DND-41 (cell line): ENCODE results near the gene MYPN.

ENCODE experiments used
- ATAC-seq: fragments of 200-7000 bp; cut with Tn5 transposase; 3 replicates; pipeline ENCODE4 v1.9.1; 2021; ENCODE audit warnings: low read depth; ENCODE audit not compliant: insufficient read depth
- DNase-seq: peaks from one replicate; pipeline ENCODE4 v3.0.0-alpha.2; 2020
- H2AFZ ChIP-seq: 2 replicates; pipeline ENCODE4 v1.6.0; 2012; ENCODE audit warnings: low read depth, low read length
- H3K27ac ChIP-seq: 2 replicates; pipeline ENCODE4 v1.5.1; 2012; ENCODE audit warnings: low read length, inconsistent platforms
- H3K27me3 ChIP-seq: fragments of 200-600 bp; sonication (generic); 2 replicates; pipeline ENCODE4 v1.6.0; 2012; ENCODE audit warnings: low read length, mild to moderate bottlenecking, inconsistent platforms; ENCODE audit not compliant: insufficient read depth, poor library complexity
- H3K36me3 ChIP-seq: 2 replicates; pipeline ENCODE4 v1.5.1; 2012; ENCODE audit warnings: low read length, inconsistent platforms; ENCODE audit not compliant: insufficient read depth
- H3K4me1 ChIP-seq: 2 replicates; pipeline ENCODE4 v1.5.1; 2012; ENCODE audit warnings: mild to moderate bottlenecking, low read length; ENCODE audit not compliant: insufficient read depth
- H3K4me2 ChIP-seq: 2 replicates; pipeline ENCODE4 v1.6.0; 2012; ENCODE audit warnings: mild to moderate bottlenecking, moderate library complexity, low read length, inconsistent platforms; ENCODE audit not compliant: insufficient read depth
- H3K4me3 ChIP-seq, 2 experiments: fragments of 200-600 bp in 1 of 2; shearing (Covaris generic) in 1 of 2; 2 replicates each; pipeline ENCODE4 v1.5.1; 2012 to 2016; ENCODE audit warnings: inconsistent platforms in 2 of 2, low read length in 2 of 2, mild to moderate bottlenecking in 2 of 2, low read depth in 1 of 2, moderate library complexity in 1 of 2
- H3K79me2 ChIP-seq: 2 replicates; pipeline ENCODE4 v1.6.0; 2012; ENCODE audit warnings: low read length, inconsistent platforms; ENCODE audit not compliant: insufficient read depth
- H3K9ac ChIP-seq: 2 replicates; pipeline ENCODE4 v1.6.0; 2012; ENCODE audit warnings: low read depth, mild to moderate bottlenecking, inconsistent platforms, low read length, moderate library complexity
- H3K9me3 ChIP-seq: 2 replicates; pipeline ENCODE4 v1.5.1; 2012; ENCODE audit warnings: low read length, moderate library complexity, mild to moderate bottlenecking, inconsistent platforms; ENCODE audit not compliant: insufficient read depth, severe bottlenecking
- H4K20me1 ChIP-seq: 2 replicates; pipeline ENCODE4 v1.6.0; 2012; ENCODE audit warnings: low read length; ENCODE audit not compliant: insufficient read depth
- CTCF ChIP-seq: IDR thresholded peaks from 2 replicates; pipeline ENCODE4 v1.5.1; 2012; ENCODE audit warnings: borderline replicate concordance, low read length, moderate library complexity, mild to moderate bottlenecking; ENCODE audit not compliant: poor library complexity, severe bottlenecking; ENCODE audit errors: extremely low read depth
- EZH2 ChIP-seq: IDR thresholded peaks from 3 replicates; pipeline ENCODE4 v1.6.1; 2012; ENCODE audit warnings: borderline replicate concordance, low read depth, mild to moderate bottlenecking, moderate library complexity, low read length, inconsistent platforms; ENCODE audit not compliant: severe bottlenecking

The MYPN gene

DNA sequence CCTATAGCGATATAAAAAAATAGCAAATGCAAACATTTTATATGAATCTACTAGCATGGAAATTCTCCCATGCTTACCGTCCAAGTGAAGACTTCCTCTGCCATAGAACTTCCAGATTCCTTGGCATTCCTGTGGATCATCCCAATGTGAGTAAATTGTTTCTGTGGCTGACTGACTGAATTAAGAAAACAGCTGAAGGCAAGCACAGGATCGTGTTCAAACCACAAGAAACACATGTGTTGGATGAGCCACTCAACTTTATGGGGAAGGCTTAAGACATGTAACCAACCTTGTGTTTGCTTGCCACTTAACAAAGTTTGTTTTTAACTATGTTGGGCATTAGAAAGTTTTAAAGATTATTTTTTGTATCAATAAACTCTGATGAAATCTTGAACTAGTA, 2.6 kb upstream of the MYPN start:
- Histone ChIP-seq H3K36me3 (no peaks in the 10 kb centered on the region), H3K9me3 (no peaks in the 10 kb centered on the region), H3K9ac (no peak overlapping the region), H4K20me1 (no peaks in the 10 kb centered on the region), H3K27me3 (peaks cover 4% of the 10 kb centered on the region), H3K4me2 (no peak overlapping the region), H3K79me2 (no peaks in the 10 kb centered on the region), H3K27ac (no peak overlapping the region), H3K4me3 (no peak overlapping the region), H3K4me1 (no peaks in the 10 kb centered on the region), H2AFZ (no peak overlapping the region)
- TF ChIP-seq EZH2 (no peak), CTCF (no peak)
- ATAC-seq (no peak), DNase-seq (no peak)

DNA sequence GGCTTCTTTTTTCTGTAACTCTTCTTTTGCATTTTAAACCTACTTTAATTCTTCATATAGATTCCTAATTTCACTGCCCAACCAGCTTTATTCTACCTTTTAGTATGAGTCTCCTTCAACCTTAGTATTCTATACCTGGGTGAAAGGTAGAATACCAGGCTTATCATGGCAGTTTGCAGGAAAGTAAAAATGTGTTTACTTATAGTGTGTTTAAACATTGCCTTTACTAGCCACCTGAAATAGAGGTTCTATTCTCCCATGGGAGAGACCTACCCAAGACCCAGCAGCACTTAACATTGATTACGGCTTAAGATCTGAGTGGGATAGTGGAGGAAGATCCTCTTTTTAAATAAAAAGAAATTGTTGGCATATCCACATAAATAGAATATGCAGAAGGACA, 1.6 kb upstream of the MYPN start:
- no peaks in the 10 kb centered on the region for H3K9me3 ChIP-seq
- no peaks in the 10 kb centered on the region for H3K79me2 ChIP-seq
- H3K36me3 ChIP-seq = no peaks in the 10 kb centered on the region
- H2AFZ ChIP-seq = no peak overlapping the region
- TF ChIP-seq CTCF = no peak
- TF ChIP-seq EZH2 = no peak
- no peak for ATAC-seq
- H3K4me2 ChIP-seq = no peak overlapping the region
- no peak overlapping the region for H3K9ac ChIP-seq
- H3K27ac ChIP-seq = no peak overlapping the region
- no peaks in the 10 kb centered on the region for H3K4me1 ChIP-seq
- H4K20me1 ChIP-seq = no peaks in the 10 kb centered on the region
- DNase-seq = no peak
- no peak overlapping the region for H3K4me3 ChIP-seq
- H3K27me3 ChIP-seq = peaks cover 4% of the 10 kb centered on the region

- no peak overlapping the region for H3K4me2 ChIP-seq
- no peaks in the 10 kb centered on the region for H3K79me2 ChIP-seq
- DNase-seq (no peak), ATAC-seq (no peak)
- no peak overlapping the region for H3K4me3 ChIP-seq
- H2AFZ ChIP-seq = no peak overlapping the region
- H3K27me3 ChIP-seq = peaks cover under 1% of the 10 kb centered on the region
- H3K27ac ChIP-seq = no peak overlapping the region
- H3K4me1 ChIP-seq = no peaks in the 10 kb centered on the region
- no peaks in the 10 kb centered on the region for H3K9me3 ChIP-seq
- no peak for TF ChIP-seq CTCF
- no peak for TF ChIP-seq EZH2
- H4K20me1 ChIP-seq = no peaks in the 10 kb centered on the region
- no peak overlapping the region for H3K9ac ChIP-seq
- H3K36me3 ChIP-seq = no peaks in the 10 kb centered on the region
These were observed 1.2 kb upstream of the MYPN start for GRCh38 chr10:68108051-68108450.

GRCh38 chr10:68108653-68109052, 635 bp upstream of the MYPN start:
- no peak overlapping the region for H2AFZ ChIP-seq
- H3K9ac ChIP-seq = no peak overlapping the region
- no peak overlapping the region for H3K27ac ChIP-seq
- no peaks in the 10 kb centered on the region for H3K9me3 ChIP-seq
- no peaks in the 10 kb centered on the region for H4K20me1 ChIP-seq
- no peak for DNase-seq
- no peaks in the 10 kb centered on the region for H3K79me2 ChIP-seq
- no peak overlapping the region for H3K4me2 ChIP-seq
- no peak overlapping the region for H3K4me3 ChIP-seq
- ATAC-seq = no peak
- no peaks in the 10 kb centered on the region for H3K36me3 ChIP-seq
- no peaks in the 10 kb centered on the region for H3K4me1 ChIP-seq
- TF ChIP-seq CTCF (no peak), EZH2 (no peak)
- H3K27me3 ChIP-seq = no peaks in the 10 kb centered on the region
